HG03103 (cell line): ENCODE data around the gene TNFSF15.

Experiments
- ATAC-seq: cut with Tn5 transposase; IDR thresholded peaks from one replicate; pipeline ENCODE4 v1.9.1; 2021; ENCODE audit warnings: low read depth; ENCODE audit not compliant: unreplicated experiment

Gene TNFSF15

DNA sequence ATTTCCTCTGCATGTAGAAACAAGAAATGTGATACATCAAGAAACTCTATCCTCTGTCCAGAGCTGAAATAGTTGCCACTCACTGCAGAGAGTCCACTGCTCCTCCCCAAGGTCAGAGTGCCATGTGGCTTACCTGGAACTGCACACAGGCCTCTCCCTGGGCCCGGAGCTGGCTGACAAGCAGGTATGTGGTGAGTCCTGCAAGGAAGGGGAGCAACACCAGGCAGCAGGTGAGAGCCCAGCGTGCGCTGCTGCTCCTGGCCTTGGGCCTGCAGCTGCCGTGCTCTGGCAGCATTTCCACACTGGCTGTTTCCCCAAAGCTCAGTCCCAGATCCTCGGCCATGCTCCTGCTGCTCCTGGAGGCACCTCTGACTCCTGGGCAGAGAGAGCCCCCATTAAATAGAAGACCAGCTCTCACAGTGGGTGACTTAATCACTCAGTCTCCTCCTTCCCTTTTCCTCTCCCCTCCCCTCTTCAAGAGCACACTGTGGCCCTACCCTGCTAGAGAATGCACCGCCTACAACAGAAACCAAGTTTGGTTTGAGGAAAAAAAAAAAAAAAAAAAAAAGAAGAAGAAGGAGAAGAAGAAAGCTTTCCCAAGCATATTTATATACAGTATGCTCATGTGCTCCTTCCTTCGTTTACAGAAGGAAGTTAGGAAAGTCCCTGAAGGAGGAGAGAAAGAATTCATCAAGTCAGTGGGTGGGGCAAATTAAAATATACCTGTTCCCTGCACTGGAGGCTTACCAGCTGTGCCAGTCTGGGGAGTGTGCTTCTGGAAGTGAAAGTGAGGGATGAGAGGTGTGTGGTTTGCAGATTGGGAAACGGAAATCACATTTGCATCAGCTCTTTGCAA lies at the start of gene TNFSF15:
TSS of gene TNFSF15 (minus strand) at position 370 of the 856 bp plus-strand sequence. CDS start at position 343, 27 bp downstream.
- ATAC-seq = peak; percentile 95

DNA sequence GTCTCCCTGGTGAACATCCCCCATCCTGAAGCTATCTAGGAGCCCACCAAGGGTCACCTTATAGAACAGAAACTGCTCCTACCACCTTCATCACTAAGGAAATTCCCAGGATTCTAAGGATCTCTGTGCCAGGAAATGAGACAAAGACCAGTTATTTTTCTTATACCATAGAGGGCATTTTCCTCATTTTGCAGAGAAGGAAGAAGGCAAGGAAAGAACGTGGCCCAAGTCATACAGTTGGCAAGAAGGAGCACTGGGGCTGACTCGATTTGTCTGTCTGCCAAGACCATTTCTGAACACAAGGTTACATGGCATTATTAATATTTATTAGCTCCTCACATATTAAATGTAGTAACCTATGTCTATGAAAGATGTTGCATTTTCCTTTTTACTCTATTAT lies 49.6 kb upstream of the TNFSF15 start:
- ATAC-seq = no peak

DNA sequence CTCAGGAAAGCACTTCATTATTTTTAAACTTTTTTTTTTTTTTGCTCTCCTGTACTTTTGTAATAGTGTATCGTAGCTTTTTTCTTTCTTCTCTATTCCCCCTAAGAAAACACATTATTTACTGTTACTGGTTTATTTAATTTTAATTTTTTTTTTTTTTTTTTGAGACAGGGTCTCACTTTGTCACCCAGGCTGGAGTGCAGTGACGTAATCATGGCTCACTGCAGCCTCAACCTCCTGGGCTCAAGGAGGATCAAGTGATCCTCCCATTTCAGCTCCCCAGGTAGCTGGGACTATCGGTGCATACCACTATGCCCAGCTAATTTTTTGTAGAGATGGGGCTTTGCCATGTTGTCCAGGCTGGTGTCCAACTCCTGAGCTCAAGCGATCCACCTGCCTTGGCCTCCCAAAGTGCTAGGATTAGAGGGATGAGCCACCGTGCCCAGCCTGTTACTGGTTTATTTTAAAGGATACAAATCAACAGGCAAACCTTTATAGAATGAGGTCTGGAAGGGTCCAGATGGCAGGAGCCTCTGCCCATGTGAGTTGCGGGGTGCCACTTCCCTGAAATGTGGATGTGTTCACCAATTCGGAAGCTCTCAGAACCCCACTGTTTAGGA lies 49.0 kb upstream of the TNFSF15 start:
- no peak for ATAC-seq

DNA sequence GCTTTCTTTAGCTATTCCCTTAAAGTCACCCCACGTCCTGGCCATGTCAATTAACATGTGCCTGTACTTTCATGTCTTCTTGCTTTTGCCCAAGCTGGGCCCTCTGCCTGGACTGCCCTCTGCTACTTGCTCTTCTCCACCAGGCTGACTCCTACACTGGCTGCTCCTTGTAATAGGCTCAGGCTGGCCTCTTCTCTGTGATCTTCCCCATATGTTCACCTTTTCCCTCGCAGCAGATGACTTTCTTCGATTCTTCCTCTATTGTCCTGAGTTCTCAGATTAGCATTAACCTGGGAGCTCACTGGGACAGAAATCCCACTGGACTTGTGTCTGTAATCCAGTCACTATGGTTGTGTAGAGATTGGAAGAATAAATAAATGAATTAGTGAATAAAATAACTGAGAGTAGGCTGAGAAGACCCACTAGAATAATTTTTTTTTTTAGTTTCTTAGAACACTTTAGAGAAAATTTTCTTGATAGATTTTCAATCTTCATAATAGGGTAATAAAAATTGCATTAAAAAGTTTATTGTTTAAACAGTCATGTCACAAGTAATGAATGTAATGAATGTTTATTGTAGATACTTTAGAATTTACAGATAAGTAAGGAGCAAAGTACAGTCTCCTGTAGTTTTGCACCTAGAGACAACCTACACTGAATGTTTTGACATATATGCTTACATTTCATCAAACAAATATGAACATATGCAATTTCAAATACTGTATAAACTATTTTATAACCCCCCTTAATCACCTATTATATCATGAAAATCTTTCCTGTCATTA lies 47.4 kb upstream of the TNFSF15 start:
- ATAC-seq = no peak

DNA sequence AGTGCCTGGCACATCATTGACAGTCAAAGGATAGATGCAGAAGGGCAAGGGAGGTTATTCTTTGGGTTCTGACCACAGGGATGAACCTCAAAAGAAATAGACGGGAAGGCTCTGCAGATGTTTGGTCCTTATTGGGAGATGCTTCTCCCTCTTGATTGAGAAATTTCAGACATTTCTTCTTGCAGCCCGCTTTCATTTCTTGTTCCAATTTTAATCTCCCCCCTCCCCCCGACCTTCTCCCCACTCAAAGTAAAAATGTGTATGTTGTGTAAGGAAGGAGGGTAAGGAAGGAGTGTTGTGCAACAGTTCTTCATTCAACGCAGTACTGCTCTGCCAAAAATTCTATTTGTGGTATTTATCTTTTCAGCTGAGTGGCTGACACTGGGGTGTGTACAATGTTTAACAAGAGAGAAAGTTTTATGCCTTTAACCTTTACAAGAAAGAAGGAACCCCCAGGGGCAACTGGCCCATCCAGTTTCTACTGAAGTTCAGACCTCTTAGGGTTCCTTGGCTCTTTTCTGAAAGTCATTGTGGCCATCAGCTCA lies 46.3 kb upstream of the TNFSF15 start:
- ATAC-seq = no peak

DNA sequence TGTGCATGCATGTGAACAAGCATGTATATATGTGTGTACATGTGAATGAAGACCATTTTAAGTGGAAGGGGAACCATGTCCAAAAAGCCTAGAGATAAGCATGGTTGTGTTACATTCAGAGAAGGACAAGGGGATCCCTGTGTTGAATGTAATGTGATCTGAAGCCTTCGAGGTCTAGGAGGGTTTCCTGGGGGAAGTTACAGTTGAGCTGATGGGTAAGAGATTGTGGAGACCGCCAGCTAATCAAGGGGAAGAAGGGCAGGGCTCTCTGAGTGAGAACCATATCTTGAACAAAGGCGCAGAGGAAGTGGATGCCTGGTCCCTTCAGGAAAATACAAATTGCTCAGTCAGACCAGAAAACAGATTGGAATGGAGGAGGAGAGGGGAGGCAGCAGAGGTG lies 45.5 kb upstream of the TNFSF15 start:
- no peak for ATAC-seq

DNA sequence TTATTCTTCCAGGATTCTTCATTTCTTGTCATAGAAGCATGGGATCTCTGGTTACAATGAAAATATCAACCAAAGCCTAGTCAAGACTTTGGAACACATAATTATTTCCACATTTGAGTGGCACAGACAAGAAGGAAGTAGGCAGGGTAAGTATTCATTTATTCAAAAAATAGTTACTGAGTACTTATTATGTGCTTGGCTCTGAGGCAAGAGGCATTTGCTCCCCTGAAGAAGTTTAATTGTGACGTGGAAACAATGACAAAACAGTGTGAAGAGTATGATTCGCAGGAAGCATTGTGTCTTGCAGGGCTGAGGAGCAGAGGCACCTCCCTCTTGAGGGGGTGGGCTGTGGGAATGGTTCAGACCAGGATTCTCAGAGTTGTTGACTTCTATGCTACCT lies 45.0 kb upstream of the TNFSF15 start:
- no peak for ATAC-seq

DNA sequence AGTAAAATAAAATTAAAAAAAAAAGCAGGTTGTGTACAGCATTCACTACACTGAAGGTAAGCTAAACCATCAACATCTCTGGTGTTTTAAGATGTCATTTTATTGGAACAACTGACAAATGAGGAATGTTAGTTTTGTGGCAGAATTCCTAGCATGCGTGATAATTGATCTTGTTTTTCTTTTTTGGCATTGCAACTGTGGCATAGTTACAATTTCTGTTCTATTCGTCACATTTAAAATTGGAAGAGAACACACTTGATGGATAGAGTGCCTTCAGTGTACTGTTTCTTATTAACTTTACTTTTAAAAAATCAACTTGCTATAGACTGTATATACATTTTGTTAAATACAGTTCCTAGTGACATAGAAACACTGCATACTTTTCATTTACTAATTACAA lies 43.6 kb upstream of the TNFSF15 start:
- ATAC-seq = no peak

DNA sequence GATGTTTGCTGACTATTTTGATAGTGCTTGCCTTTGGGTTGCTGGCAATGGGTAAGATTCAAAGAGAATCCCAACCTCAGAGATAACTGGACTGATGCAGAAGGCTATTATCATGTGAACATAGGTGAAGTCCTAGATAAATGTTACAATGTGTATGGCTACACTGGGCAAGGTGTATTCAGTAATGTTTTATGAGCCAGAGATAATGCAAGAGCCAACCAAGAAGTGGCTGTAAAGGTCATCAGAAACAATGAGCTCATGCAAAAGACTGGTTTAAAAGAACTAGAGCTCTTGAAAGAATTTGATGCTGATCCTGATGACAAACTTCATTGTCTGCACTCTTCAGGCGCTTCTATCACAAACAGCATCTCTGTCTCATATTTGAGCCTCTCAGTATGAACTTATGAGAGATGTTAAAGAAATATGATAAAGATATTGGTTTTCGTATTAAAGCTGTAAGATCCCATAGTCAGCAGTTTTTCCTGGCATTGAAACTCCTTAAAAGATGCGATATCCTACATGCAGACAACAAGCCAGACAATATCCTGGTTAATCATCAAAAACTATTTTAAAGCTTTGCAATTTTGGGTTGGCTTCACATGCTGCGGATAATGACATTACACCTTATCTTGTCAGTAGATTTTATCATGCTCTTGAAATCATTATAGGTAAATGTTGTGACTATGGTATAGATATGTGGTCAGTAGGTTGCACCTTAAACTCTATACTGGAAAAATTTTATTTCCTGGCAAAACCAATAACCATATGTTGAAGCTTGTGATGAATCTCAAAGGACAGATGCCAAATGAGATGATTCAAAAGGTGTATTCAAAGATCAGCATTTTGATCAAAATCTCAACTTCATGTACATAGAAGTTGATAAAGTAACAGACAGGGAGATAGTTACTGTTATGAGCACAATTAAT lies 41.9 kb upstream of the TNFSF15 start:
- ATAC-seq = no peak

DNA sequence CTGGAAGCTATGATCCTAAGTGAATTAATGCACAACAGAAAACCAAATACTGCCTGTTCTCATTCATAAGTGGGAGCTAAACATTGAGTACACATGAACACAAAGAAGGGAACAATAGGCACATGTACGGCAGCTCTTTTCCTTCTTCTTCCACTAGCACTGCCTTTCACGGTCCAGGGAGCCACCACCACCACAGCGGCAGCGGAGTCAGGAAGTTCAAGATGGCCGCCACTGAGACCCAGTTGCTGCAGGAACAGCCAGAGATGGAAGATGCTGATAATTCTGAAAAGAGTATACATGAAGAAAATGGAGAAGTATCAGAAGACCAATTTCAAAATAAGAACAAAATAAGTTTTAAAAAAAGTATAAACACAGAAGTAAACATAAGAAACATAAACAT lies 39.5 kb upstream of the TNFSF15 start:
- no peak for ATAC-seq

DNA sequence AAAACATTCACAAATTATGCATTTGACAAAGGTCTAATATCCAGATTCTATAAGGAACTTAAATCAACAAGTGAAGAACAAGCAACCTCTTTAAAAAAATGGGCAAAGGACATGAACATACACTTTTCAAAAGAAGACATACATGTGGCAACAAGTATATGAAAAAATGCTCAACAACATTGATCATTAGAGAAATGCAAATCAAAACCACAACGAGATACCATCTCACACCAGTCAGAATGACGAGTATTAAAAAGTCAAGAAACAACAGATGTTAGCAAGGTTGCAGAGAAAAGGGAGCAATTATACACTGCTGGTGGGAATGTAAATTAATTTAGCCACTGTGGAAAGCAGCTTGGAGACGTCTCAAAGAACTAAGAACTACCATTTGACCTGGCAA lies 38.9 kb upstream of the TNFSF15 start:
- ATAC-seq = no peak

DNA sequence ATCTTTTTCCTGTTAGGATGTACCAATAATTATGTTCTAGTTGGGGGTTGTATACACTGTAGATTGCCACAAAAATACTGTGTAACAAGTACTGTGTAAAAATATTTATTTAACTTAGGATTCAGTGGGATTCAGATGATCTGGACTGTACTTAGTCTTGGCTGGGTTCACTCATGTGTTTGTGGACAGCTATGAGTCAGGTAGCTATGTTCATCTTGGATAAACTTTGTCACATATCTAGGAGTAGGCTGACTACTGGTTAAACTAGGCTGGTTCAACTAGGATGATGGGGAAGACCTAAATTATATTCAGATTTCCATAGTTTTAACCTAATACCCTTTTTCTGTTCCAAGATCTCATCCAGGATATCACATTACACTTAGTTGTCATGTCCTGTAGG lies 32.1 kb upstream of the TNFSF15 start:
- ATAC-seq = no peak

DNA sequence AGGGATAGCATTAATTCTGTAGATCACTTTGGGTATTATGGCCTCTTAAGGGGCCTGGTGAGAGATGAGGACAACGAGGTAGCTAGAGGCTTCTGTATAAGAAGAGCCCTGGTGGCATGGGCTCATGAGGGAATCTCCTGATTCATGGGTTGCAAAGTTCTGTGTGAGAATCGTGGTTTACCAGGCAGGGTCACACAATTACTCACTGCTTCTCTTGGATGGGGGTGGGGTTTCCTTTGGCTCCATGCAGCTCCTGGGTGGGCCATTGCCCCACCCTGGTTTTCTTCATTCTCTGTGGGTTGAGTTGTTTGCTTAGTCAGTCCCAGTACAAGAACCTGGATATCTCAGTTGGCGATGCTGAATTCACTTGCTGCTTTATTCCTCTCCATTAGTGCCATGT lies 30.9 kb upstream of the TNFSF15 start:
- ATAC-seq = no peak

DNA sequence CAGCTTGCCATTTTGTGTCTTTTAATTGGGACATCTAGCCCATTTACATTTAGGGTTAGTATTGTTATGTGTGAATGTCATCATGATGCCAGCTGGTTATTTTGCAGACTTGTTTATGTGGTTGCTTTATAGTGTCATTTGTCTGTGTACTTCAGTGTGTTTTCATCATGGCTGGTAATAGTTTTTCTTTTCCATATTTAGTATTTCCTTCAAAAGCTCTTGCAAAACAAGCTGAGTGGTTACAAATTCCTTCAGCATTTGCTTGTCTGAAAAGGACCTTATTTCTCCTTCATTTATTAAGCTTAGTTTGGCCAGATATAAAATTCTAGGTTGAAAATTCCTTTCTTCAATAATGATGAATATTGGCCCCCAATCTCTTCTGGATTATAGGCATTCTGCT lies 28.5 kb upstream of the TNFSF15 start:
- no peak for ATAC-seq

DNA sequence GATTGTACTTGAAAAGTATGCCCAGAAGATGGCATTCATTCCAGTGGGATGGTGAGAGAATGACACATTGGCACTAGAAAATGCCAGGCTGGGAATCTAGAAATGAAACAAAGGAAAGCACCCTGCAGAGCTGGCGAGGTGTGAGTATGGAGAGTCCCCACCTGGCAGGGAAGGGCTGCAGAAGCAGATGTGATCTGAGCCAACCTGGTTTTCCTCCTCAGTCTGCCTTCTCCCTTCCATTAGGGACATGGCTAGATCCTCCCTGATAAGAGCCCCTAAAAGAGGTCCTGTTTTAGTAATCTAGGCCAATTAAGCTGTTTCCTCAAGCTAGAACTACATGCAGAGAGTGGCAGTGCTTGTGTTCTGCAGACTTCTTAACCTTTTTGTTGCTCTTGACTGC lies 24.7 kb upstream of the TNFSF15 start:
- no peak for ATAC-seq

DNA sequence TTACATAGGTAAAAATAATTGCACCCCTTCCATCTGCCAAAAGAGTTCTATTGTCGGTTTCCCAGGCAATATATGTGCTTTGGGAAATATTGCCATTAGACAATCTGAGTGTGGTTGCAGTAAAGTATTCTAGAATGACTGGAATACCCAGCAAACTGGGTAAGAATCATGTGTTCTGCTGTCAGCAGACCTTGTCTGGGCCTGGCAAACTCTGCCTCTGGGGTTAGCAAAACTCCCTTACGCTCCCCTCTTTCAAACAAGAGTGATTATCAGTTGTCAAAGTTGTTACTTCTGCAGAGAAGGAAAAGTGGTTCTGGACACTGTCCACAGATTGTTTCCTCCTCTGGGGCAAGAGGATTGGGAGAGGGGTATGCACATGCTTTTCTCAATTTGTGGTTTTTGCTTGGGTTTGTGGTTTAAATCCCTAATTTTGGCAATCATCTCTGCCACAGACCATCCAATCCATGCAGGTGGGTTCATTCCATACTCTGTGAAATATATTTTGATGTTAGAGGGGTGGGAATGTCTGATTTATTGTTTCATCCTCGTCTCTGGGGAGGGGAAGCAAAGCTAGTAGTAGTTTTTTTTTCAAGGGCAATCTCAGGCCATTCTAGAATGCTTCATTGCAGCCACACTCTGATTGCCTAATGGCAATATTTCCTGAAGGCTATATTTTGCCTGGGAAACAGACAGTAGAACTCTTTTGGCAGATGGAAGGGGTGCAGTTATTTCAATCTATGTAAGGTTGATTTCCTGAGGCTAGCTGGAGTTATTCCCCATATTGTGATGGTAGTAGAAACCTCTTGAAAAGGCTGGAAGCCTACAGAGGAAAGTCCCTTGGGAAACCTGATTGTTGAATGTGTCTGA lies 24.0 kb upstream of the TNFSF15 start:
- ATAC-seq = no peak

DNA sequence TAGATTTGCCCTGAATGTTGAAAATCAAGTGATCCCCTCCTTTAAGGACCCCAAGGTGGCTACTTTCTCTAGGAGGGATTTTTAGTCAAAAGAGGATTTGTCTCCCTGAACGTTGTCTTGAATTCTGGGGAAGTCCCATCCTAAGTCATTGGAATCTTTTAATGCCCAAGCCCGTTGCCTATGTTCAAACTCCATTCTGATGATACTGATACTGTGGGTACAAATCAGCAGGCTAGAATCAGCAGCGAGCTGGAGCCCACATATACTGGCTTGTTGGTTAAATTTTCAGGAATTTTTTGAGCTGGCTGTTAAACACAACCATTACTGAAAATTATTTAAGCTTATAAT lies 22.4 kb upstream of the TNFSF15 start:
- ATAC-seq = no peak

DNA sequence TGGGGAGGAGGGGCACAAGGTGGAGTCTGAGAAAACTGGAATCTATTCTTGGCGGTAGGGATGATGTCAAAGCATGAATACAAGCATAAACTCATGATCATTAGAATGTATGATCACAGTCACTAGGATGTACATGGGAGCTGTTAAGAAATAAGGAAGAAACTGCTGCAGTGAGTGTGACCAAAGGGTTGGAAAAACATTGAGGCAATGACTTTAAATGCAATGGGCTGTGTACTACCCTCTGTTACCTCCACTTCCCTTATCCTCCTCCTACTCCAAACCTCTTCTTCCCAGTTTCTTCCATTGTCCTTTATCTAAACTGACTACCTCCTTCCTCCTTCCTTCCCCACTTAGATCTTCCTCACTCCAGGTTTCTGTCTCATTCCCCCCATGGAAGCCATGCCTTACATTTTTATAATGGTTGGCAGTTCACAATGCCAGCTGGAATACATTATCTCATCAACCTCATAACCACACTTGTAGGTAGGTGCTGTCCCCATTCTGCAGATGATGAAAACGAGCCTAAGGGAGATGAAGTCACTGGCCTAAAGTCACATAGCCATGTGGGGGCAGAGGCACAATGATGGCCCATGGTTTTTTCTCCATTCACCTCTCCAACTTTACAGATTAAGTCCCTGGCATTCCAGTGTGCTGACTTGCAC lies 21.9 kb upstream of the TNFSF15 start:
- no peak for ATAC-seq

DNA sequence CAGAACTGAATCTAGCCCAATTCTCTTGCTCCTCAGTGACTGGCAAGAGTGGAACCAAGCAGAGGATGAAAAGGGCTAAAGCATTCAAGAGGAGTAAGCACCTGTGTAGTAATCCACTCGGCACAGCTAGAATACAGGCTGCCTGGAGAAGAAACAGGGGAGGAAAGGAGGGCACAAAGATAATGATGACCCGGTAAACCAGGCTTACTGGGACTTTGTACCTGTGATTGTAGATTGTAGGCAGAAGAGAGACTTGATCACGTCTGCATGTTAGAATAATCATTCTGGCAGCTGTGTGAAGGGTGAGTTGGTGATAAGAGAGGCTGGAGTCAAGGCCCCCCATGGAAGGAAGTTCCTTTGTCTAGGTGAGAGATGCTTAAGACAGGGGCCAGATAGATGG lies 20.6 kb upstream of the TNFSF15 start:
- no peak for ATAC-seq
